T-helper 17 cell (primary cell): Measurements from ENCODE around the gene NOD1. TPM values are rescaled to one million over a fixed set of nuclear protein-coding genes. Genes with fewer than 3 reads are reported as not detected.
A peak's percentile ranks its signal among the peaks of the same experiment; 100 is the strongest.
"Not testable (repeated sequence)": the region's sequence is repeated elsewhere in the genome, so short reads cannot be mapped to it uniquely, and the experiment has no call there.

Source experiments
- ATAC-seq: fragments of 150-1000 bp; cut with Tn5 transposase; 2 replicates; pipeline ENCODE4 v1.10.0; 2021; ENCODE audit warnings: mild to moderate bottlenecking, moderate library complexity
- DNase-seq, 3 donors: peaks; one replicate each; pipeline versions ENCODE4 v3.0.0 to v3.0.0-alpha.2; 2020 to 2021
- H3K9me3 ChIP-seq: one replicate; pipeline ENCODE4 v1.7.0; 2013; ENCODE audit warnings: low read length, mild to moderate bottlenecking; ENCODE audit not compliant: control insufficient read depth, poor library complexity, severe bottlenecking
- H3K27ac Mint-ChIP-seq: one replicate; pipeline ENCODE4 v1.8.0; 2022; ENCODE audit warnings: mild to moderate bottlenecking, moderate library complexity, mixed read lengths
- H3K27me3 Mint-ChIP-seq: one replicate; pipeline ENCODE4 v1.8.0; 2022; ENCODE audit warnings: mixed read lengths
- H3K36me3 Mint-ChIP-seq: one replicate; pipeline ENCODE4 v1.8.0; 2022; ENCODE audit warnings: low read depth, mixed read lengths
- H3K4me1 Mint-ChIP-seq: one replicate; pipeline ENCODE4 v1.8.0; 2022; ENCODE audit warnings: mild to moderate bottlenecking, mixed read lengths
- H3K4me3 Mint-ChIP-seq: one replicate; pipeline ENCODE4 v1.8.0; 2022; ENCODE audit warnings: mild to moderate bottlenecking, moderate library complexity, mixed read lengths
- total RNA-seq, 4 donors: library from RNA in 2 of 4; stranded (reverse) in 2 of 4; gene quantifications; one replicate each; pipeline ENCODE4 v1.2.3 and lab custom pipeline; 2022 to 2026

NOD1 gene
- total RNA-seq, 2 donors from 2014 or later: 15.7 to 18.9 TPM

DNA sequence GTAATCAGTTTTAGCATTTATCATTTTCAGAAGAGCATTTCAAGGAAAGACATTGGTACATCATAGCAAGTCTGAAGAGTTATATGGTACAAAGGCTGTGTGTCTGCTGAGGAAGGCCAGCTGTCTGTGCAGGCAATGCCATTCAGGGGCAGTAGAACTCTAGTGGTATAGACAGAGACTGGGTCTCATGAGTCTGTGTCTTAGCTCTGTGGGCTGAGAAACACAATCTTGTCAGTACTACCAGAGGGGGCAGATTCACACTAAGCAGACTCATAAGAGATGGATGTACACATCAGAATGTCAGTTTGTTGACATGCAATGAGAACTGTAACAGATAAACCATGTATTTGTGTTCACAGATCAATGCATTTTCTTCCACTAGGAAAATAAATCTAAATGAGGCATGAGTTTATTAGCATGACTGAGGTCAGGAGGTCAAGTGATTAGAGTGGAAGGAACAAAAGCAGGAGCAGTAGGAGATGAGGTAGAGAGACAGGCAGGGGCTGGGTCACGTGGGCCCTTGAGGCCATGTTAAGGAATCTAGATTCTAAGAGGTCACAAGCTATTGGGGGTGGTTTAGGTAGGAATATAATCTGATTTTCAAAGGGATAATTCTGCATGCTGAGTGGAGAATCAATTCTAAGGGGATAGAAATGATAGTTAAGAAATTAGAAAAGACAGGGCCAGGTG, 33.5 kb upstream of the NOD1 start:
- no peak overlapping the region for H3K4me3 Mint-ChIP-seq
- no peak for ATAC-seq
- H3K36me3 Mint-ChIP-seq: no peaks in the 10 kb centered on the region
- peaks cover 11% of the 10 kb centered on the region for H3K4me1 Mint-ChIP-seq
- peak overlapping the region; percentile 67 for H3K27ac Mint-ChIP-seq
- no peaks in the 10 kb centered on the region for H3K27me3 Mint-ChIP-seq
- no peak for DNase-seq
- no peaks in the 10 kb centered on the region for H3K9me3 ChIP-seq

GRCh38 chr7:30511494-30511893, 32.9 kb upstream of the NOD1 start:
- Mint-ChIP-seq H3K36me3 (no peaks in the 10 kb centered on the region), H3K4me3 (no peak overlapping the region), H3K27me3 (no peaks in the 10 kb centered on the region), H3K4me1 (peaks cover 11% of the 10 kb centered on the region), H3K27ac (no peak overlapping the region)
- ATAC-seq (no peak), DNase-seq (no peak)
- no peaks in the 10 kb centered on the region for H3K9me3 ChIP-seq

GRCh38 chr7:30510124-30511075, 31.8 kb upstream of the NOD1 start:
- no peaks in the 10 kb centered on the region for H3K36me3 Mint-ChIP-seq
- DNase-seq: no peak
- peak; percentile 75 for ATAC-seq
- H3K9me3 ChIP-seq: no peaks in the 10 kb centered on the region
- H3K27ac Mint-ChIP-seq: no peak overlapping the region
- H3K27me3 Mint-ChIP-seq: no peaks in the 10 kb centered on the region
- H3K4me3 Mint-ChIP-seq: no peak overlapping the region
- H3K4me1 Mint-ChIP-seq: peaks cover 11% of the 10 kb centered on the region

GRCh38 chr7:30509171-30509857, 30.7 kb upstream of the NOD1 start:
- H3K27me3 Mint-ChIP-seq, H3K9me3 ChIP-seq, H3K4me3 Mint-ChIP-seq, ATAC-seq, H3K36me3 Mint-ChIP-seq, DNase-seq, H3K27ac Mint-ChIP-seq: not testable (repeated sequence)
- peaks cover 15% of the 10 kb centered on the region for H3K4me1 Mint-ChIP-seq

DNA sequence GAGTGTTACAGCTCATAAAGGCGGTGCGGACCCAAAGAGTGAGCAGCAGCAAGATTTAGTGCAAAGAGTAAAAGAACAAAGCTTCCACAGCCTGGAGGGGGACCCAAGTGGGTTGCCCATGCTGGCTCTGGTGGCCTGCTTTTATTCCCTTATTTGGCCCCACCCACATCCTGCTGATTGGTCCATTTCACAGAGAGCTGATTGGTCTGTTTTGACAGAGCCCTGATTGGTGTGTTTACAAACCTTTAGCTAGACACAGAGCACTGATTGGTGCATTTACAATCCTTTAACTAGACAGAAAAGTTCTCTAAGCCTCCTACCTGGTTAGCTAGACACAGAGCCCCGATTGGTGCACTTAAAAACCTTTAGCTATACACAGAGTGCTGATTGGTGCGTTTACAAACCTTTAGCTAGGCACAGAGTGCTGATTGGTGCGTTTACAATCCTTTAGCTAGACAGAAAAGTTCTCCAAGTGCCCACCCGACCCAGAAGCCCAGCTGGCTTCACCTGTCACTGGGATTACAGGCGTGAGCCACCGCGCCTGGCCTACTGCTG, 28.8 kb upstream of the NOD1 start:
- not testable (repeated sequence) for H3K27ac Mint-ChIP-seq, H3K4me3 Mint-ChIP-seq

DNA sequence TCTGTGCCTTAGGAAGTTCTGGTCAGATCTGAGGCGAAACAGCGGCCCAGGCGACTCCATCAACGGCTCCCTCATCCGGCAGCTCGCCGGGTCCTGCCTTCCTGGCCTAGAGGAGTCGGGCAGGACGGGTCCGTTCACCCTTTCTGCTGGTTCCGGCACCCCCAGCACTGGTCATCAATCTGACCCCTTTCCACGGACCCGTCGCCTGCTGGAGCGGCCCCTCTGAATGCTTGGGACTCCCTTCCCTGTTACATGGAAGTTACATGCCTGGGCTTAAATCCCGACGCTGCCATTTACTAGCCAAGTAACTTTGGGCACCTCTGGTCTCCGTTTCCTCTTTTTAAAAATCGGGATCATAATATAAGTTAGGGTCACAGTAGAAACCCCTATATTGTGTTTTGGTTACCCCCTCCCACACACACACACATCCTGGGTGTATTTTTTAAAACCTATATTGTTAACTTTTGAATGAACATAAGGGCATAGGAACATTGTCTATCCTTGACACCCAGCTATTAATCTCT, 26.7 kb upstream of the NOD1 start:
- DNase-seq: no peak
- no peaks in the 10 kb centered on the region for H3K9me3 ChIP-seq
- Mint-ChIP-seq H3K27ac (peak overlapping the region; percentile 92), H3K27me3 (no peaks in the 10 kb centered on the region), H3K4me3 (peak overlapping the region; percentile 97), H3K4me1 (peaks cover 27% of the 10 kb centered on the region), H3K36me3 (peaks cover 3% of the 10 kb centered on the region)
- peak; percentile 7 for ATAC-seq

More for the DNA sequence above, 28.8 kb upstream of the NOD1 start:
- not testable (repeated sequence) for ATAC-seq, H3K27me3 Mint-ChIP-seq, DNase-seq, H3K9me3 ChIP-seq, H3K36me3 Mint-ChIP-seq
- H3K4me1 Mint-ChIP-seq: peaks cover 27% of the 10 kb centered on the region

- peak; percentile 89 to 94 (median 93) for DNase-seq
- Mint-ChIP-seq H3K36me3 (peaks cover 3% of the 10 kb centered on the region), H3K4me3 (peak within 1 kb of the TSS; percentile 97), H3K4me1 (peaks cover 24% of the 10 kb centered on the region), H3K27me3 (no peaks in the 10 kb centered on the region), H3K27ac (peak within 1 kb of the TSS; percentile 92)
- ATAC-seq: peak; percentile 99
- H3K9me3 ChIP-seq: no peaks in the 10 kb centered on the region
Measured at GRCh38 chr7:30504301-30505173, 26.0 kb upstream of the NOD1 start, which contains the start of gene GGCT. Gene GGCT (minus strand): TSS chr7:30504829. CDS start chr7:30504709, 120 bp downstream.

DNA sequence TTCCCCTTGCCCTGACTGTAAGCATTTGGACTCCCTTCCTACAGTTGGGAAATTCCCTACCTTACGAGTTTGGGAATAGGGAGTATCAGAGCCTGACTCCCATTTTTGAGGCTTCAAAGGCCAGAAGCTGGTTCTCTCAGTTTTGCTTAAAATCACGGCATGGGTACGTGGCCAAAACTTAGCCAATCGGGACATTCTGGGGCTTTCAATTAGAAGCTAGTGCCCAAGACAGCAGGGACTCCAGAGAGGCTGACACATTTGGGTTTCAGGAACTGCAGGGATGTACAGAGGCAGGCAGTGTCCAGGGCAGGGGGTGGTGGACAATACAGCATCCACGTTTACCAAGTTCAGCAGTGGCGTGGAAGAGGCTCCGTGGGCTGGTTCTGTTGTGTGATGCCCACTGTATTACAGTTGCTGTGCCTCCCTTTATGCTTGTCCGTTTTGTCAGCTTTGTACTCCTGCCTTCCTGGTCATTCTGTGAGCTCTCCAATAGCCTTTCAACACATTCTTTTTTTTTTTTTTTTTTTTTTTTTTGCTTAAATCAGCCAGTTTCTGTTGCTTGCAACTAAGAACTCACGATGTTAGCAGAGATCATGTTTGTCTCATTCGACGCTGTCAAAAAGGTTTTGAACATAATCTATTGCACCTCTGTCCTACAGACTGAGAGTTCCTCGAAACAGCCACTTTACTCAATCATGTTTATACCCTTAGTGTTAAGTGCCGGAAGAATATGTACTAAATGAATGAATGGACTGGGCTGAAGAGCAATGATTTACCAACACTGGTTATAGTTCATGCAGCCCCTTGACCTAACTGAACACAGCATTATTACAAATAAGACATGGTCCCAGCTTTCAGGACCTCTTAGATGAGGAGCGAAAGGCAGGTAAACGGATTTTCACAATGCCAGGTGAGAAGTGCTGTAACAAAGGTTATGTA, 25.0 kb upstream of the NOD1 start:
- no peak for ATAC-seq

GRCh38 chr7:30502470-30503251, 24.1 kb upstream of the NOD1 start:
- Mint-ChIP-seq H3K36me3 (peaks cover 3% of the 10 kb centered on the region), H3K4me3 (peak overlapping the region; percentile 68), H3K27ac (peak overlapping the region; percentile 92), H3K4me1 (peaks cover 21% of the 10 kb centered on the region), H3K27me3 (no peaks in the 10 kb centered on the region)
- H3K9me3 ChIP-seq: no peaks in the 10 kb centered on the region
- ATAC-seq (no peak), DNase-seq (no peak)

More for the DNA sequence above, 25.0 kb upstream of the NOD1 start:
- peaks cover 21% of the 10 kb centered on the region for H3K4me1 Mint-ChIP-seq
- peak overlapping the region; percentile 92 for H3K27ac Mint-ChIP-seq
- no peaks in the 10 kb centered on the region for H3K27me3 Mint-ChIP-seq
- H3K36me3 Mint-ChIP-seq: peaks cover 3% of the 10 kb centered on the region
- no peak for DNase-seq
- no peaks in the 10 kb centered on the region for H3K9me3 ChIP-seq
- peak overlapping the region; percentile 97 for H3K4me3 Mint-ChIP-seq

GRCh38 chr7:30501264-30501663, 22.7 kb upstream of the NOD1 start:
- Mint-ChIP-seq H3K4me1 (peaks cover 21% of the 10 kb centered on the region), H3K27ac (no peak overlapping the region), H3K27me3 (no peaks in the 10 kb centered on the region), H3K36me3 (peaks cover 7% of the 10 kb centered on the region), H3K4me3 (no peak overlapping the region)
- no peaks in the 10 kb centered on the region for H3K9me3 ChIP-seq
- DNase-seq: no peak
- no peak for ATAC-seq

DNA sequence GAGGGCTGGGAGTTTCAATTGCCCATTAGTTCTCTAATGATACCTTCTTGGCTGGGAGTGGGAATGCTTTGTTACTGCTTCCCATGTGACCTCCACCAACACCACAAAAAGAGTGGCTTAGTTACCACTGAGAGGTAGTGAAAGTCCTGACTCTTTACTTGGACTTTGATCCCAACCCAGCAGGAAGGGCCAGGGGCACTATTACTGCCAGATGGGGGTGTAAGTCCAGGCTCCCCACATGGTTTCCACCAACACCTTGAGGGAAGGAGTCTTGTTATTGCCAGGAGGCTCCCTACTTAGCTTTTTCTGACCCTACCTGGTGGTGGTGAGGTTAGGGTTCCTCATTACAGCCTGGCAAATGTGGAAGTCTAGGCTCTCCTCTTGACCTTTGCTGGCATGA, 14.6 kb upstream of the NOD1 start:
- H3K27ac Mint-ChIP-seq: no peak overlapping the region
- no peaks in the 10 kb centered on the region for H3K27me3 Mint-ChIP-seq
- no peaks in the 10 kb centered on the region for H3K4me1 Mint-ChIP-seq
- no peak overlapping the region for H3K4me3 Mint-ChIP-seq
- H3K36me3 Mint-ChIP-seq: peaks cover 8% of the 10 kb centered on the region
- no peak for DNase-seq
- H3K9me3 ChIP-seq: no peaks in the 10 kb centered on the region
- ATAC-seq: no peak
